Naive thymus-derived CD4-positive, alpha-beta T cell (primary cell): ENCODE measurements around the gene MOV10. TPM values are rescaled to one million over a fixed set of nuclear protein-coding genes. Genes with fewer than 3 reads are reported as not detected.

Experiments
- ATAC-seq: fragments of 150-1000 bp; cut with Tn5 transposase; 2 replicates; pipeline ENCODE4 v1.10.0; 2021; ENCODE audit warnings: mild to moderate bottlenecking, moderate library complexity
- CTCF ChIA-PET: fragments of 350-600 bp; sonication (Branson Sonifier 250); formaldehyde crosslinking; loops from one replicate; lab custom pipeline; 2021; ENCODE audit warnings: antibody characterized with exemption; lab: Charles Lee
- POLR2A ChIA-PET: fragments of 350-600 bp; sonication (Branson Sonifier 250); formaldehyde crosslinking; loops from one replicate; lab custom pipeline; 2021; ENCODE audit warnings: antibody characterized with exemption, inconsistent platforms; lab: Charles Lee
- DNase-seq, 9 donors: peaks; one replicate each; pipeline versions ENCODE4 v3.0.0 to v3.0.0-alpha.2; 2020 to 2022; ENCODE audit warnings: mixed read lengths in 1 of 9
- H3K27ac ChIP-seq: one replicate; pipeline ENCODE4 v1.7.0; 2013; ENCODE audit warnings: mild to moderate bottlenecking, low read depth, low read length, moderate library complexity
- H3K27me3 ChIP-seq, 2 donors: one replicate each; pipeline ENCODE4 v1.7.0; 2013; ENCODE audit warnings: low read length in 2 of 2, mild to moderate bottlenecking in 2 of 2, moderate library complexity in 2 of 2; ENCODE audit not compliant: control insufficient read depth in 2 of 2, insufficient read depth in 2 of 2
- H3K36me3 ChIP-seq, 3 experiments: 1 replicate in 2 of 3; 2 replicates in 1 of 3; pipeline ENCODE4 v1.7.0; 2013; ENCODE audit warnings: low read length in 3 of 3, mild to moderate bottlenecking in 3 of 3, moderate library complexity in 1 of 3; ENCODE audit not compliant: insufficient read depth in 3 of 3, control insufficient read depth in 2 of 3
- H3K4me1 ChIP-seq, 2 donors: one replicate each; pipeline ENCODE4 v1.7.0; 2013; ENCODE audit warnings: low read length in 2 of 2, mild to moderate bottlenecking in 2 of 2, moderate library complexity in 1 of 2; ENCODE audit not compliant: control insufficient read depth in 2 of 2, insufficient read depth in 2 of 2
- H3K4me3 ChIP-seq: 2 replicates; pipeline ENCODE4 v1.7.0; 2013; ENCODE audit warnings: mild to moderate bottlenecking, low read length
- H3K9me3 ChIP-seq, 3 experiments: 1 replicate in 2 of 3; 2 replicates in 1 of 3; pipeline ENCODE4 v1.7.0; 2013; ENCODE audit warnings: low read length in 3 of 3; ENCODE audit not compliant: control insufficient read depth in 2 of 3
- H3K27ac Mint-ChIP-seq, 9 donors: one replicate each; pipeline ENCODE4 v1.8.0; 2020 to 2022; ENCODE audit warnings: mixed read lengths in 9 of 9, mild to moderate bottlenecking in 8 of 9, moderate library complexity in 5 of 9, inconsistent platforms in 2 of 9
- H3K27me3 Mint-ChIP-seq, 5 donors: one replicate each; pipeline ENCODE4 v1.8.0; 2021 to 2022; ENCODE audit warnings: mixed read lengths in 5 of 5, mild to moderate bottlenecking in 1 of 5
- H3K36me3 Mint-ChIP-seq, 5 donors: one replicate each; pipeline ENCODE4 v1.8.0; 2020 to 2022; ENCODE audit warnings: mixed read lengths in 5 of 5, mild to moderate bottlenecking in 3 of 5, inconsistent platforms in 1 of 5
- H3K4me1 Mint-ChIP-seq, 7 donors: one replicate each; pipeline ENCODE4 v1.8.0; 2020 to 2022; ENCODE audit warnings: mixed read lengths in 7 of 7, mild to moderate bottlenecking in 3 of 7, inconsistent platforms in 1 of 7
- H3K4me3 Mint-ChIP-seq, 10 donors: one replicate each; pipeline ENCODE4 v1.8.0; 2020 to 2022; ENCODE audit warnings: mild to moderate bottlenecking in 10 of 10, mixed read lengths in 10 of 10, moderate library complexity in 6 of 10, inconsistent platforms in 2 of 10
- H3K9me3 Mint-ChIP-seq, 11 donors: one replicate each; pipeline ENCODE4 v1.8.0; 2020 to 2022; ENCODE audit warnings: mixed read lengths in 11 of 11, mild to moderate bottlenecking in 4 of 11, inconsistent platforms in 1 of 11, moderate library complexity in 1 of 11
- intact Hi-C, 2 donors: fragments of 100-400 bp; cut with micrococcal nuclease; formaldehyde crosslinking; loops; one replicate each; pipeline ENCODE4 v1.15.1; 2023
- polyA plus RNA-seq, 2 donors: library from polyadenylated mRNA; unstranded; fragments of 300-500 nt; fragmentation: Illumina TruSeq; gene quantifications; one replicate each; pipeline ENCODE4 v1.2.3, GENCODE V29; 2021
- total RNA-seq, 6 experiments: library from RNA in 5 of 6; stranded (reverse) in 5 of 6; gene quantifications; 1 replicate in 5 of 6; 2 replicates in 1 of 6; pipeline ENCODE4 v1.2.3 and lab custom pipeline; 2021 to 2026

MOV10 gene
- total and polyA plus RNA-seq, 7 experiments from 2014 or later, result 26.1 to 126 (median 87.1) TPM

DNA sequence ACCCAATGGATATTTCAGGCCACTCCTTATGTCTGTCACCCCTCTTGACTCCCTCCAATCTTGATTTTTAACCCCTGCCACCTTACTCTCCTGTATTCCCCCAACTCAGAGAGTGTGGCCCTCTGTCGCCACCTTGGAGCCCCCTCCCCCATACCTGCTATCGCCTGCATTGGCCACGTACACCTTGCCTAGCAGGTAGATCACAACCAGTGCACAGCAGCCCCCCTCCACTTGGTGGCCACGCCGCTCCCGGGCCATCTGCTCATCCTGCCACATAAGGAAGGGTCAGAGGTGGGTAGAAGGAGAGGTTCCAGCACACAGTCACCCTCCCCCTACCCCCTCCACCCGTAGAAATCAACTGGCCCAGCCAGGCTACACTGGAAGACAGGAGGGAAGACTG lies 37.7 kb downstream of the MOV10 start:
- H3K27me3 ChIP-seq, result no peaks in the 10 kb centered on the region
- peak overlapping the region in 1 of 10 donors; percentile 59 for H3K4me3 Mint-ChIP-seq
- intact Hi-C loops, result loop anchor here in 1 of 2 donors (10.0 kb wide), 1 partner anchor 1633 kb away; no protein-coding TSS in a partner anchor
- no peaks in the 10 kb centered on the region for H3K36me3 ChIP-seq
- no peak overlapping the region for H3K27ac ChIP-seq
- no peaks in the 10 kb centered on the region for H3K9me3 ChIP-seq
- H3K36me3 Mint-ChIP-seq, result no peaks in the 10 kb centered on the region
- H3K4me3 ChIP-seq, result no peak overlapping the region
- POLR2A ChIA-PET, result interaction anchor here (0.6 kb wide), 1 partner anchor 315 kb away, joined by 4 read pairs; no protein-coding TSS in a partner anchor
- CTCF ChIA-PET, result no interaction called here
- no peak overlapping the region for H3K27ac Mint-ChIP-seq
- H3K27me3 Mint-ChIP-seq, result peaks cover 0 to 54% (median 4%) of the 10 kb centered on the region in 5 donors
- H3K4me1 ChIP-seq, result peaks cover 13% of the 10 kb centered on the region in 2 donors
- DNase-seq (no peak), ATAC-seq (no peak)
- peaks cover 9 to 33% (median 23%) of the 10 kb centered on the region in 7 donors for H3K4me1 Mint-ChIP-seq
- no peaks in the 10 kb centered on the region for H3K9me3 Mint-ChIP-seq

DNA sequence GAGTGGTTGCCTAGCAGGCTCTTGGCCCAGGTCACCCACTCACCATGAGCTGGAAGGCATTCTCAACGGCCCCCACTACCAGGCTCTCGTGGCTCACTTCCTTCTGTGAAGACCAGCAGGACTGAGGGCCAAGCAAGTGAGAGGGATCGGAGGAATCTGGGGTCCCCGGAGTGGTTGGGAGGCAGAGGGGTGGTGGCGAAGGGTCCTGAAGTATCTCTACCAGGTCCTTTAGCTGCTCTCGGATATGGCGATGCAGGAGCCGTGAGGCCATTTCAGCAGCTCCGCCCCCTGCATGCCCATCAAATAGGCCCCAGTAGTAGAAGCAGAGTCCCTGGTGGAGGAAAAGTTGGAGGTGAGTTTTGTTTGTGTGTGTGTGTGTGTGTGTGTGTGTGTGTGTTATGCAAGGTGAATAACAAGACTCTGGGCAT lies 38.3 kb downstream of the MOV10 start:
- ATAC-seq (no peak), DNase-seq (no peak)
- ChIA-PET CTCF (no interaction called here), POLR2A (interaction anchor here (0.6 kb wide), 1 partner anchor 315 kb away, joined by 4 read pairs; no protein-coding TSS in a partner anchor)
- no peaks in the 10 kb centered on the region for H3K9me3 Mint-ChIP-seq
- Histone ChIP-seq H3K27me3 (no peaks in the 10 kb centered on the region), H3K27ac (no peak overlapping the region), H3K4me1 (peaks cover 13% of the 10 kb centered on the region in 2 donors), H3K36me3 (no peaks in the 10 kb centered on the region), H3K9me3 (no peaks in the 10 kb centered on the region), H3K4me3 (no peak overlapping the region)
- peaks cover 0 to 52% (median 4%) of the 10 kb centered on the region in 5 donors for H3K27me3 Mint-ChIP-seq
- intact Hi-C loops, result loop anchor here in 1 of 2 donors (10.0 kb wide), 1 partner anchor 1632 kb away; no protein-coding TSS in a partner anchor
- peaks cover 9 to 34% (median 19%) of the 10 kb centered on the region in 7 donors for H3K4me1 Mint-ChIP-seq
- H3K4me3 Mint-ChIP-seq, result peak overlapping the region in 3 of 10 donors; percentile 19 to 56 (median 30)
- no peaks in the 10 kb centered on the region for H3K36me3 Mint-ChIP-seq
- H3K27ac Mint-ChIP-seq, result no peak overlapping the region

DNA sequence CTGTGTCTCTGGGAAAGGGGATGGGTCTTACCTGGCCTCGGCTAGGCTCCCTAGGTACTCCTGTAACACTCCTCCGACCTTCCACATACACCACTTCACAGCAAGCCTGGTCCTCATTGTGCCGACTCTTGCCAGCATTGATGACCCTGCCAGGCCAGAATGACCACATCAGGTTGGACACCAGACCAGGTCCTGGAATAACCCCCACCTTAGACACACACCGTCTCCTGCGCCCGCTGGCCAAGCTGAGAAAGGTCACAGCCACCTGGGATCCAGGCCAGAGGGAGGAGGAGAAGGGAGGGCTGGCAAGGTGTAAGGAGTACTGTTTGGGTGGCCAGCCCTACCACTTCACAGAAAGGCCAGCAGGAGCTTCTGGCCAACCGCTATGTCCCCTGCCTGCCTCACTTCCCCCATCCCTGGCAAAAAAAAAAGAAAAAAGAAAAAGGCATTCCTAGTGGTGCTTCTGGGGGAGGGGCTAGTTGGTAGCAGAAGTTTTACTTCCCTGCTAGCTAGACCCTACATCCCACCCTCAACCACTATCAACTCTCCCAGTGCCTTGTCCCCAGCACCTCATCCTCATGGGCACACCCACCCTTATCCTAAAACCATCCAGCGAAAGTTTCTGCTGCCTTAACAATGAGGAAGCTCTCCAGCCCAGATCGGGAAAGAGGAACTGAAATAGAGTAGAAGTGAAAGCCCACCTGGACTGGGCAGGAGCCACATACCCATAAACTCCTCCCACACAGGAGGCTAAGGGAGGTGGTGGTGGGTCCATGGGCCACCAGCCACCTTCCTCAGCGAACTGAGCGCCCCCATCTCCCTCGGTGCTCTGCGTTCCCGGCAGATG lies 39.2 kb downstream of the MOV10 start:
- no peak overlapping the region for H3K4me3 ChIP-seq
- no peaks in the 10 kb centered on the region for H3K36me3 Mint-ChIP-seq
- H3K9me3 Mint-ChIP-seq, result no peaks in the 10 kb centered on the region
- no peaks in the 10 kb centered on the region for H3K27me3 ChIP-seq
- DNase-seq (no peak), ATAC-seq (no peak)
- ChIA-PET POLR2A (interaction anchor here (1.1 kb wide), 1 partner anchor 39 kb away, joined by 3 read pairs; the partner anchor contains the start of gene MOV10), CTCF (interaction anchor here (0.6 to 2.0 kb wide), 2 partner anchors 9 to 128 kb away, joined by 4 to 10 read pairs; no protein-coding TSS in a partner anchor)
- peaks cover 13 to 37% (median 21%) of the 10 kb centered on the region in 7 donors for H3K4me1 Mint-ChIP-seq
- H3K9me3 ChIP-seq, result no peaks in the 10 kb centered on the region
- no peaks in the 10 kb centered on the region for H3K36me3 ChIP-seq
- no peak overlapping the region for H3K27ac ChIP-seq
- intact Hi-C loops, result loop anchor here (2.0 to 10.0 kb wide), 6 partner anchors 39 to 1631 kb away; partner anchors contain the start of genes CAPZA1 (in 1 of the 2), MOV10 (in 1 of the 2), PHTF1 (in 1 of the 2) and ST7L (in 1 of the 2)
- H3K4me3 Mint-ChIP-seq, result peak overlapping the region; percentile 34 to 91 (median 72)
- H3K27me3 Mint-ChIP-seq, result peaks cover 0 to 45% (median 6%) of the 10 kb centered on the region in 5 donors
- peak overlapping the region in 2 of 9 donors; percentile 24 for H3K27ac Mint-ChIP-seq
- peaks cover 13% of the 10 kb centered on the region in 2 donors for H3K4me1 ChIP-seq

DNA sequence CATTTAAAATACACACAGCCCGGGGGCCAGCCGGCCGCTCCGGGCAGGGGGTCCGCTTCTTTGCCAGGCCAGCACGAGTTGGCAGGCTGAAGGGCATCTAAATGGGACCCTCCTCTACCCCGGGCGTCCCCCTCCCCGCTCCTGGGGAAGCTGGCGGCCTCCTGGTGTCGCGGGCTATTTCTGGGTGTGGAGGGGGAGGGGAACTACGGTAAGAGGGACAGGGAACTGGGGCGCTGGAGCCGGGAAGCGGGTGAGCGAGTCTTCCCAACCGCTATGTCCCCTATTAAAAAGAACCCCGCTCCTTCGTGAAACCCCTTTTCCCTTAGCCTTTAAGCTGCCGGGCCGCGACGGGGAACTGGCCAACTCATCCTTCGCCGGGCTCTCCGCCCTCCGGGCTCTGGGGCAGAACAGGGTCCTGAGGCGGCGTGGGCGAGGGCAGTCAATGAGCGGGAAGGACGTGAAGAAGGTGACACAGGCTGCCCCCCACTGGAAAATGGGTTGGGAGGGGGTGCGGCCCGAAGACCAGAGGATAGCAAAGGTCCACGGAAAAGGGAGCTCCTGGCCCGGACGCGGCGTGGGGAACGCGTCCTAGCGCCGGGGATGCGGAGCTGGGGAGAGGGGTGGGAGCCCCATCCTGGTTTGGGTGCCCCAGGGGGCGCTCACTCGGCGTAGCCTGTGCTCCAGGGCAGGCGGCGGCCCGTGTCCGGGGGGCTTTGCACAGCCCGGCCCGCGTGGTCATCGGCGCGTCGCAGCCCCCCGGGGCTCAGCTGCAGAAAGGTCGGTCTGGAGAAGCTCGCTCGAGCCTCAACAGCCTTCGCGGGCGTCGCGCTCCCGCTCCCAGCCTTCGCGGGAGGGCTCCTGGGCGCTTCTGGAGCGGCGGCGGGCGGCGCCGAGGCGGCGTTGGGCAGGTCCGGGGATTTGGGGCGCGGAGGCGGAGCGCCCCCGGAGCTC lies 40.1 kb downstream of the MOV10 start:
- POLR2A ChIA-PET, result interaction anchor here (0.6 to 1.9 kb wide), 7 partner anchors 10 to 1123 kb away, joined by 3 to 10 read pairs (median 6); partner anchors contain the start of genes CAPZA1, LRIG2, MOV10 and ST7L
- peak overlapping the region; percentile 55 to 92 (median 80) for H3K4me3 Mint-ChIP-seq
- Histone ChIP-seq H3K27me3 (no peaks in the 10 kb centered on the region), H3K4me3 (peak overlapping the region; percentile 81), H3K9me3 (no peaks in the 10 kb centered on the region), H3K36me3 (no peaks in the 10 kb centered on the region), H3K27ac (no peak overlapping the region), H3K4me1 (peaks cover 13% of the 10 kb centered on the region in 2 donors)
- ATAC-seq, result no peak
- CTCF ChIA-PET, result interaction anchor here (0.6 to 2.0 kb wide), 9 partner anchors 10 to 964 kb away, joined by 3 to 16 read pairs (median 4); partner anchors contain the start of gene LRIG2
- peaks cover 17 to 37% (median 21%) of the 10 kb centered on the region in 7 donors for H3K4me1 Mint-ChIP-seq
- peak overlapping the region in 2 of 9 donors; percentile 24 to 36 for H3K27ac Mint-ChIP-seq
- H3K27me3 Mint-ChIP-seq, result peaks cover 0 to 43% (median 8%) of the 10 kb centered on the region in 5 donors
- H3K36me3 Mint-ChIP-seq, result no peaks in the 10 kb centered on the region
- no peaks in the 10 kb centered on the region for H3K9me3 Mint-ChIP-seq
- peak in 2 of 9 donors; percentile 33 to 41 for DNase-seq
- intact Hi-C loops, result loop anchor here (1.0 to 10.0 kb wide), 17 partner anchors 7 to 2003 kb away; partner anchors contain the start of genes CAPZA1 (in 2 of the 2), MAGI3 (in 2 of the 2), MOV10 (in 2 of the 2) and ST7L (in 2 of the 2)

DNA sequence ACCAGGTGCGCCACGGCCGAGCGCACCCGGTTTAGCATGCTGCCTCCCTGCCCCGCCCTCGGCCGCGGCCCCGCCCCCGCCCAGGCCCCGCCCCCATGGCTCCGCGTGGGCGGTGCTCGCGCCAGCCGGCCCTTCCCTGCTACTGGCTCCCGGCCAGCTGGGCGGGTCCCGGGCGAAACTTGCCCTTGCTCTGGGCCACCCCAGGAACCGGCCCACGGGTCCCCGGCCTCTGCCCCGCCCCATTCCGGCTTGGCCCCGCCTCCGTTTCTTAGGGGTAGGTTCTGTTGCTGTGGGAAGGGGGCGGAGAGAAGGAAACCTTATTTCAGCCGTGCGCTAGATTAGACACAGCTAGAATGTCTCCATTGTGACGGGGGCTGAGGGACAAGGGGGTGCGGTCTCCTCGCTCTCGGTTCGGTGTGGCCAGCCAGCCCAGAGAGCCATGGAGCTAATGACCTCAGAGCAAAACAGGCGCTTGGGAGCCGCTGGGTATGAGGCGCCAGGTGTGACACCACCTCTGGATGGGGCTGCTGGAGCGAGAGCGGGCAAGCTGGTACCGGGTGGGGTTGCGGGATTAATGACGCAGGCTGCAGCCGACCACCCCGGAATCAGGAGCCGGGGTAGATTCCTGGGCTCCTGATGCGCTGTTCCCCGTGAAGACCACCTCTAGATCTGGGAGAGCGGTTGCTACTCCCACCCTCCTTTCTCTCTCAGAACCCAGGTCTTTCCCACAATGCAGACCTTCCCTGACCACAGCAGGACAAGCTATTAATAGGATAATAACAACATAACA lies 41.0 kb downstream of the MOV10 start, which contains the start of gene PPM1J:
TSS of gene PPM1J (minus strand) at position 69 of the 790 bp plus-strand sequence. CDS start at position 38, 31 bp downstream.
- Histone ChIP-seq H3K27ac (peak within 1 kb of the TSS; percentile 34), H3K36me3 (no peaks in the 10 kb centered on the region), H3K9me3 (no peaks in the 10 kb centered on the region), H3K27me3 (no peaks in the 10 kb centered on the region), H3K4me3 (peak within 1 kb of the TSS; percentile 81), H3K4me1 (peaks cover 13% of the 10 kb centered on the region in 2 donors)
- peak within 1 kb of the TSS; percentile 86 to 95 (median 92) for H3K4me3 Mint-ChIP-seq
- intact Hi-C loops, result loop anchor here (1.0 to 10.0 kb wide), 26 partner anchors 8 to 2002 kb away; partner anchors contain the start of genes CAPZA1 (in 2 of the 2), LRIG2 (in 2 of the 2), MAGI3 (in 2 of the 2) and MOV10 (in 2 of the 2)
- H3K36me3 Mint-ChIP-seq, result no peaks in the 10 kb centered on the region
- H3K4me1 Mint-ChIP-seq, result peaks cover 17 to 37% (median 21%) of the 10 kb centered on the region in 7 donors
- DNase-seq, result peak; percentile 86 to 99 (median 91)
- peaks cover 0 to 45% (median 12%) of the 10 kb centered on the region in 5 donors for H3K27me3 Mint-ChIP-seq
- ChIA-PET CTCF (interaction anchor here (0.9 to 2.0 kb wide), 11 partner anchors 11 to 963 kb away, joined by 3 to 16 read pairs (median 4); partner anchors contain the start of gene LRIG2), POLR2A (interaction anchor here (0.6 to 1.9 kb wide), 6 partner anchors 11 to 357 kb away, joined by 3 to 10 read pairs (median 6); partner anchors contain the start of genes CAPZA1, LRIG2 and ST7L)
- ATAC-seq, result peak; percentile 89
- peak within 1 kb of the TSS in 8 of 9 donors; percentile 63 to 91 (median 82) for H3K27ac Mint-ChIP-seq
- no peaks in the 10 kb centered on the region for H3K9me3 Mint-ChIP-seq
